ENCODE data around the gene CFTR. TPM values are rescaled to one million over a fixed set of nuclear protein-coding genes. Genes with fewer than 3 reads are reported as not detected.

CFTR gene
- total RNA-seq, 1 donor from 2014 or later, result 10.3 TPM

DNA sequence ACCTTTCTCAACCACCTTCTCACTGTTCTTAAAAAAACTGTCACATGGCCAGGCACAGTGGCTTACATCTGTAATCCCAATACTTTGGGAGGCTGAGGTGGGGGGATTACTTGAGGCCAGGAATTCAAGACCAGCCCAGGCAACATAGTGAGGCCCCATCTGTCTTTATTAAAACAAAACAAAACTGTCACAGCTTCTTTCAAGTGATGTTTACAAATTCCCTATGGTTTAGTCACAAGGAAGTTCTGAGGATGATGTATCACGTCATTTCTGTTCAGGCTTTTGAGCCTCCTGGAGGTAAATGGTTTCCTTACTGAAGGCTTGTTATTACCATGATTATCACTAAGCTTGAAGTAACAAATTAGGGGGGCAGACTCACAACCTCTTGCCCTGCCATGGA lies 186.2 kb downstream of the CFTR start:
- peak; percentile 62 for DNase-seq (ENCODE audit: low read depth)
- H3K4me3 ChIP-seq (ENCODE audit: low read depth, low read length), result no peak overlapping the region
- TF ChIP-seq, protein P1, sequence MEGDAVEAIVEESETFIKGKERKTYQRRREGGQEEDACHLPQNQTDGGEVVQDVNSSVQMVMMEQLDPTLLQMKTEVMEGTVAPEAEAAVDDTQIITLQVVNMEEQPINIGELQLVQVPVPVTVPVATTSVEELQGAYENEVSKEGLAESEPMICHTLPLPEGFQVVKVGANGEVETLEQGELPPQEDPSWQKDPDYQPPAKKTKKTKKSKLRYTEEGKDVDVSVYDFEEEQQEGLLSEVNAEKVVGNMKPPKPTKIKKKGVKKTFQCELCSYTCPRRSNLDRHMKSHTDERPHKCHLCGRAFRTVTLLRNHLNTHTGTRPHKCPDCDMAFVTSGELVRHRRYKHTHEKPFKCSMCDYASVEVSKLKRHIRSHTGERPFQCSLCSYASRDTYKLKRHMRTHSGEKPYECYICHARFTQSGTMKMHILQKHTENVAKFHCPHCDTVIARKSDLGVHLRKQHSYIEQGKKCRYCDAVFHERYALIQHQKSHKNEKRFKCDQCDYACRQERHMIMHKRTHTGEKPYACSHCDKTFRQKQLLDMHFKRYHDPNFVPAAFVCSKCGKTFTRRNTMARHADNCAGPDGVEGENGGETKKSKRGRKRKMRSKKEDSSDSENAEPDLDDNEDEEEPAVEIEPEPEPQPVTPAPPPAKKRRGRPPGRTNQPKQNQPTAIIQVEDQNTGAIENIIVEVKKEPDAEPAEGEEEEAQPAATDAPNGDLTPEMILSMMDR (IDR thresholded peaks at IDR 0.05; ENCODE audit: insufficient read depth, low read length, poor library complexity, severe bottlenecking), result no peak
- H3K36me3 ChIP-seq (ENCODE audit: control insufficient read depth, insufficient read depth, low read length), result no peaks in the 10 kb centered on the region
- no peaks in the 10 kb centered on the region for H3K27me3 ChIP-seq (ENCODE audit: control insufficient read depth, insufficient read depth, low read length)

DNA sequence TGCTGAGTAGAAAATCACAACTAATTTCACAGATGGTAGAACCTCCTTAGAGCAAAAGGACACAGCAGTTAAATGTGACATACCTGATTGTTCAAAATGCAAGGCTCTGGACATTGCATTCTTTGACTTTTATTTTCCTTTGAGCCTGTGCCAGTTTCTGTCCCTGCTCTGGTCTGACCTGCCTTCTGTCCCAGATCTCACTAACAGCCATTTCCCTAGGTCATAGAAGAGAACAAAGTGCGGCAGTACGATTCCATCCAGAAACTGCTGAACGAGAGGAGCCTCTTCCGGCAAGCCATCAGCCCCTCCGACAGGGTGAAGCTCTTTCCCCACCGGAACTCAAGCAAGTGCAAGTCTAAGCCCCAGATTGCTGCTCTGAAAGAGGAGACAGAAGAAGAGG lies 186.9 kb downstream of the CFTR start:
- no peaks in the 10 kb centered on the region for H3K27me3 ChIP-seq (ENCODE audit: control insufficient read depth, insufficient read depth, low read length)
- no peaks in the 10 kb centered on the region for H3K36me3 ChIP-seq (ENCODE audit: control insufficient read depth, insufficient read depth, low read length)
- DNase-seq (ENCODE audit: low read depth), result no peak
- no peak overlapping the region for H3K4me3 ChIP-seq (ENCODE audit: low read depth, low read length)
- TF ChIP-seq, protein P1 (IDR thresholded peaks at IDR 0.05; ENCODE audit: insufficient read depth, low read length, poor library complexity, severe bottlenecking), result no peak

DNA sequence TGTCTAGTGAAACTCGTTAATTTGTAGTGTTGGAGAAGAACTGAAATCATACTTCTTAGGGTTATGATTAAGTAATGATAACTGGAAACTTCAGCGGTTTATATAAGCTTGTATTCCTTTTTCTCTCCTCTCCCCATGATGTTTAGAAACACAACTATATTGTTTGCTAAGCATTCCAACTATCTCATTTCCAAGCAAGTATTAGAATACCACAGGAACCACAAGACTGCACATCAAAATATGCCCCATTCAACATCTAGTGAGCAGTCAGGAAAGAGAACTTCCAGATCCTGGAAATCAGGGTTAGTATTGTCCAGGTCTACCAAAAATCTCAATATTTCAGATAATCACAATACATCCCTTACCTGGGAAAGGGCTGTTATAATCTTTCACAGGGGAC lies 187.6 kb downstream of the CFTR start:
- Histone ChIP-seq H3K36me3 (ENCODE audit: control insufficient read depth, insufficient read depth, low read length) (no peaks in the 10 kb centered on the region), H3K27me3 (ENCODE audit: control insufficient read depth, insufficient read depth, low read length) (no peaks in the 10 kb centered on the region), H3K4me3 (ENCODE audit: low read depth, low read length) (no peak overlapping the region)
- no peak for DNase-seq (ENCODE audit: low read depth)
- TF ChIP-seq, protein P1 (IDR thresholded peaks at IDR 0.05; ENCODE audit: insufficient read depth, low read length, poor library complexity, severe bottlenecking), result no peak

DNA sequence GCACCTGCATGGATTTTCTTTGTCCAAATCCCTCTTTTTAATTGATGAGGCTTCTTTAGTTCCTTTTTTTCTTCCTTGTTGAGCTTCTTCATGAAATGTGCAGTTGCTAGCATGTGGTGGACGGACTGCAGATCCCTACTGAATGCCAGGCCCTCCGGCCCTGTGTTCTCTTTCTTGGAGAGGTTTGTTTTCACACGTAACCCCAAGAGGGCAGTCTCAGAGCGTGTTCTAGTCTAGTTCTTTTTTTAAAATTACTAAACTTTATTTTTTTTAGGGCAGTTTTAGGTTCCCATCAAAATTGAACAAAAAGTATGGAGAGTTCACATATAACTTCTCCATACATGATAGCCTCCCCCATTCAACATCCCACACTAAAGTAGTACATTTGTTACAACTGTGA lies 190.0 kb downstream of the CFTR start:
- no peaks in the 10 kb centered on the region for H3K36me3 ChIP-seq (ENCODE audit: control insufficient read depth, insufficient read depth, low read length)
- TF ChIP-seq, protein P1 (IDR thresholded peaks at IDR 0.05; ENCODE audit: insufficient read depth, low read length, poor library complexity, severe bottlenecking), result no peak
- no peak for DNase-seq (ENCODE audit: low read depth)

DNA sequence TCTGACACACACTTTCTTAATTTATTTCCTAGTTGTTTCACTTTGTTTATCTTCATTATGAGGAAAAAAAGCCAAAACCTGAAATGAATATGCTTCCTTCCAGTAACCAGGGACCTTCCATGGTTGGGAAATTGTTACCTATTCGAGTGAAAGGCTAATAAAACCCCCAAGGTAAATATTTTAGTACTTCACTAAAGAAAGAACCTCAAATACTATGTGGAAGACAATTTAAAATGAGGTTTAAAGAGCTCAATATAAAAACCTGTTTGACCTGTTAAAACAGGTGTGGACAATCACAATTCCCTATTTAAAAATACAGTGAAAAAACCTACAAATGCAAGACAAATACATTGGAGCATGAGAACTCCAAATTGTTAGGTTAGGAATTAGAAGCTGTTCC lies 192.6 kb downstream of the CFTR start:
- TF ChIP-seq, protein P1 (IDR thresholded peaks at IDR 0.05; ENCODE audit: insufficient read depth, low read length, poor library complexity, severe bottlenecking), result no peak
- no peak for DNase-seq (ENCODE audit: low read depth)
- Histone ChIP-seq H3K36me3 (ENCODE audit: control insufficient read depth, insufficient read depth, low read length) (no peaks in the 10 kb centered on the region), H3K27me3 (ENCODE audit: control insufficient read depth, insufficient read depth, low read length) (no peaks in the 10 kb centered on the region), H3K4me3 (ENCODE audit: low read depth, low read length) (no peak overlapping the region)

More for the DNA sequence above, 190.0 kb downstream of the CFTR start:
- H3K4me3 ChIP-seq (ENCODE audit: low read depth, low read length), result no peak overlapping the region
- no peaks in the 10 kb centered on the region for H3K27me3 ChIP-seq (ENCODE audit: control insufficient read depth, insufficient read depth, low read length)

DNA sequence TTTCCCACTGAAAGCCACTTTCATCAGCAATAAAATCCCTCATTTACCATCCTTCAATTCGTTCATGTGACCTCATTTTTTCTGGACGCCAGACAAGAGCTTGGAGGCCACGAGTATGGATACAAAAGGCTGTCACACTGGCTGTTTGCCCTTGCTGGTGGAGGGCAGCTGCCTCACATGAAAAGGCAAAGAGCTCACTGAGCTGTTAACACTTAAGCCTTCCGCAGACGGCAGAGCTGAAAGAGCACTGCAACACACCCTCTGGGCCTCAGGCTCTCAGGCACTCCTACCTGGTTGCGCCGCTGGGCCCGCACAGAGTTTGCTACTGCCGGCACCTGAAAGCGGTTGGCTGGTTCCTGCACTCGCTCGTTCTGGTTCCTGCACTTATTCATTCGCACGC lies 193.5 kb downstream of the CFTR start:
- no peaks in the 10 kb centered on the region for H3K27me3 ChIP-seq (ENCODE audit: control insufficient read depth, insufficient read depth, low read length)
- no peak for DNase-seq (ENCODE audit: low read depth)
- no peaks in the 10 kb centered on the region for H3K36me3 ChIP-seq (ENCODE audit: control insufficient read depth, insufficient read depth, low read length)
- TF ChIP-seq, protein P1 (IDR thresholded peaks at IDR 0.05; ENCODE audit: insufficient read depth, low read length, poor library complexity, severe bottlenecking), result no peak
- no peak overlapping the region for H3K4me3 ChIP-seq (ENCODE audit: low read depth, low read length)
